ENCODE measurements around the gene GPR108. TPM values are rescaled to one million over a fixed set of nuclear protein-coding genes. Genes with fewer than 3 reads are reported as not detected.

GPR108 gene
- total RNA-seq, 2 experiments from 2014 or later = 72.1 to 75.4 TPM

Small RNA genes lying within 50 kb of the gene (microRNA-seq; reads per million reads assigned to microRNA genes)
- not detected for gene MIR6791 (ENCODE audit: borderline microRNAs expressed, borderline number of aligned reads, borderline replicate concordance)

Other genes with a start within 250 kb of the GPR108 start
- gene TUBB4A, start 235.3 kb downstream of the GPR108 start, total RNA-seq = 10 to 100 TPM in 1 of 2 experiments, 1 to 10 TPM in 1; 8.3 to 11.2 TPM
- 1 to 10 TPM; 1.2 to 1.4 TPM for gene TNFSF9, start 206.6 kb downstream of the GPR108 start, total RNA-seq
- 10 to 100 TPM in 1 of 2 experiments, 1 to 10 TPM in 1; 8.4 to 10.7 TPM for gene CD70, start 146.4 kb downstream of the GPR108 start, total RNA-seq
- gene TNFSF14, start 67.4 kb downstream of the GPR108 start, total RNA-seq = 10 to 100 TPM; 36.5 to 38.6 TPM
- gene C3, start 16.9 kb downstream of the GPR108 start, total RNA-seq = 1 to 10 TPM; 1.2 to 2.4 TPM
- 10 to 100 TPM; 55.9 to 56.2 TPM for gene TRIP10, start 2.1 kb upstream of the GPR108 start, total RNA-seq
- gene SH2D3A, start 29.9 kb upstream of the GPR108 start, total RNA-seq = 10 to 100 TPM; 17.1 to 18.2 TPM
- gene VAV1, start 35.1 kb upstream of the GPR108 start, total RNA-seq = 10 to 100 TPM; 77.9 to 84.5 TPM
- 1 to 10 TPM; 6.6 to 6.8 TPM for gene ADGRE1, start 150.0 kb upstream of the GPR108 start, total RNA-seq

Measured in activated CD4-positive, alpha-beta memory T cell treated with anti-CD3 and anti-CD28 coated beads for 36 hours (primary cell).